PFSK-1 (cell line): ENCODE measurements around the gene SINHCAF.

Source experiments
- FOXP2 ChIP-seq: optimal IDR thresholded peaks from 2 replicates; pipeline ENCODE3; 2011; ENCODE audit warnings: borderline replicate concordance, control low read depth, inconsistent platforms; ENCODE audit not compliant: insufficient read depth; ENCODE audit errors: extremely low read length, extremely low read depth
- POLR2AphosphoS5 ChIP-seq: IDR thresholded peaks from 2 replicates; pipeline ENCODE4 v1.6.1; 2012; ENCODE audit warnings: low read depth, mild to moderate bottlenecking, control low read depth, low read length, moderate library complexity
- REST ChIP-seq, 2 experiments: IDR thresholded peaks; 2 replicates each; pipeline versions ENCODE4 v1.6.1 to v1.8.0; 2011 to 2012; ENCODE audit warnings: low read depth in 2 of 2, low read length in 2 of 2, control low read depth in 1 of 2, inconsistent platforms in 1 of 2, mild to moderate bottlenecking in 1 of 2, moderate library complexity in 1 of 2; ENCODE audit not compliant: insufficient read depth in 1 of 2
- SIN3A ChIP-seq: IDR thresholded peaks from 2 replicates; pipeline ENCODE4 v1.6.1; 2012; ENCODE audit warnings: mild to moderate bottlenecking, low read length, moderate library complexity, borderline replicate concordance; ENCODE audit not compliant: insufficient read depth
- TAF1 ChIP-seq: IDR thresholded peaks from 2 replicates; pipeline ENCODE4 v1.6.1; 2012; ENCODE audit warnings: low read length, control low read depth, borderline replicate concordance; ENCODE audit not compliant: insufficient read depth

SINHCAF gene

GRCh38 chr12:31308116-31308515 lies 17.8 kb downstream of the SINHCAF start:
- TF ChIP-seq SIN3A (no peak), REST (IDR thresholded peaks at IDR 0.05; ENCODE audit: insufficient read depth in 1 of 2, low read depth in 2 of 2, low read length in 2 of 2) (no peak), FOXP2 (no peak), TAF1 (no peak), POLR2AphosphoS5 (no peak)

DNA sequence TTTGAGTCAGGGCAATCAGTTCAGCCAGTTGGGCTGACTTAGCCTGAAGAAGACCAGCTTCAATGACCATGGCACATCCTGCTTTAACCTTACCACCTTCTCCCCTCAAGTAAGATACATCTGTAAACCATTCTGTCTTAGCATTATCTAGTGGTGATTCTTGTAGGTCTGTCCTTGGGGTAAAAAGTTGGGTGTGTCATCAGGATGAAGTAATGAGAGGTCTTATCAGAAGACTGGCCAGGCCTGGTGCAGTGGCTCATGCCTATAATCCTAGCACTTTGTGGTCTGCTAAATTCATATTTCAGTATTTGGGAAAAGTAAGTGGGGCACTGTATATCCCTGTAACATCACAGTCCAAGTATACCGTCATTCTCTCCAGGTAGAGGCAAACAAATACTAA lies 19.1 kb downstream of the SINHCAF start:
- TF ChIP-seq REST (IDR thresholded peaks at IDR 0.05; ENCODE audit: insufficient read depth in 1 of 2, low read depth in 2 of 2, low read length in 2 of 2) (no peak), FOXP2 (no peak), SIN3A (no peak), TAF1 (no peak), POLR2AphosphoS5 (no peak)

DNA sequence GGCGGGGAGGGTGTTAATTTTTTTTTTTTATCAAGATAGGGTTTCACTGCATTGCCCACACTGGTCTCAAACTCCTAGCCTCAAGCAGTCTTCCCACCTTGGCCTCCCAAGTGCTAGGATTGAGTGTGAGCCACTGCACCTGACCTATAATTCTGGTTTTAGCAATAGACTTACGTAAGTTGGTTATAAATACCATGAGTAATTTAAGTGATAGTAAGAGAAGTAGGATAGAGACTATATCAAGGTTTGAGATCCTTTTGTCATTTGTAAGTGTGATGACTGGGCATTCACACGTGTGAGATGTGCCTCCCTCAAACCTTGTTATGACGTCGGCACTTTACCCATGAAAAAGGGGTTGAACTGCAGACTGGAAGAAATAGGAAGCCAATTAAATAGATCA lies 22.5 kb downstream of the SINHCAF start:
- TF ChIP-seq FOXP2 (no peak), SIN3A (no peak), REST (IDR thresholded peaks at IDR 0.05; ENCODE audit: insufficient read depth in 1 of 2, low read depth in 2 of 2, low read length in 2 of 2) (no peak), TAF1 (no peak), POLR2AphosphoS5 (no peak)

GRCh38 chr12:31301311-31301710 lies 24.6 kb downstream of the SINHCAF start:
- TF ChIP-seq POLR2AphosphoS5 (no peak), REST (IDR thresholded peaks at IDR 0.05; ENCODE audit: insufficient read depth in 1 of 2, low read depth in 2 of 2, low read length in 2 of 2) (no peak), FOXP2 (no peak), SIN3A (no peak), TAF1 (no peak)

GRCh38 chr12:31300783-31301182 lies 25.2 kb downstream of the SINHCAF start:
- no peak for TF ChIP-seq POLR2AphosphoS5
- TF ChIP-seq TAF1 = no peak
